ENCODE measurements around the gene BRI3.
A peak's percentile ranks its signal among the peaks of the same experiment; 100 is the strongest.

BRI3 gene

DNA sequence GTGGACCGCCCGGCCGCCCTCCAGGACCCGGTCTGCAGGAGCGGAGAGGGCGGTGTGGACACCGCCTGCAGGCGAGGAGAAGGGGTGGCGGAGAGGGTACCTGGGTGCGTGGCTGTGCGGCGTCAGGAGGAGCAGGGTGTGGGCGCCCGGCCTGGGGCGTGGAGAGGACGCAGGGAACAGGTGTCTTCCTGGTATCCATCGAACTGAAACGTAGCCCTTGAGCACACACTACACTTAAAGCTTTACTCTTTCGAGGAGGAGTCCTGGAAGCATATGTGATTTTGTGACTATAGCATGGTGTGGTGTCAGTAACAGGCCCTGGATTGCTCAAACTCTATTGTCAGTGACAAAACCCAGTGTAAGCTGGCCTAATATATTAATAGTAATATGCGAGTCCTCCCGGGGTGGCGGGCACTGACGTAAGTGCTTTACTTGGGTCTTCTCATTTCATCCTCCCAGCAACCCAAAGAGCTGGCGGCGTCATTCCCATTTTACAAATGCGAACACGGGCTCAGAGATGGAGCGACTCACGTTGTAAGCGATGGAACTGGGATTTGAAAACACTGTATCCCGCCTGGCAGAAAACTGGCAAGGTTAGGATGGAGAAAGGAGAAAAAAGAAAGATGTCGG is 28.9 kb upstream of the BRI3 start:
- DNase-seq (ENCODE audit: low spot score) = no peak

DNA sequence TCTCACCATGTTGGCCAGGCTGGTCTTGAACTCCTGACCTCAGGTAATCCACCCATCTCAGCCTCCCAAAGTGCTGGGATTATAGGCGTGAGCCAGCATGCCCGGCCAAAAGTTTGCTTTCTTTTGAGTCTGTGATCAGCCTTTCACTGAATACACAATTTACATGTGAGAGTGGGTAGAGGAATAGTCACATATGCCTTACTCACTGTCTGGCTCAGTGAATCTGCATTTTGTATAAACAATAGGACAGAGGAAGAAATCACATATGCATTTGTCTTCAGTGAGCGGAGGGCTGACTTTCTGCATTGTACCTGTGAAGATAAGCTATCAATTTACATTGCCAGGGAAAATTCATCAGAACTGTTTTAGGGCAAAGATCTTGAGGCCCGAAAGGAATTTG is 27.0 kb upstream of the BRI3 start:
- DNase-seq (ENCODE audit: low spot score) = no peak

DNA sequence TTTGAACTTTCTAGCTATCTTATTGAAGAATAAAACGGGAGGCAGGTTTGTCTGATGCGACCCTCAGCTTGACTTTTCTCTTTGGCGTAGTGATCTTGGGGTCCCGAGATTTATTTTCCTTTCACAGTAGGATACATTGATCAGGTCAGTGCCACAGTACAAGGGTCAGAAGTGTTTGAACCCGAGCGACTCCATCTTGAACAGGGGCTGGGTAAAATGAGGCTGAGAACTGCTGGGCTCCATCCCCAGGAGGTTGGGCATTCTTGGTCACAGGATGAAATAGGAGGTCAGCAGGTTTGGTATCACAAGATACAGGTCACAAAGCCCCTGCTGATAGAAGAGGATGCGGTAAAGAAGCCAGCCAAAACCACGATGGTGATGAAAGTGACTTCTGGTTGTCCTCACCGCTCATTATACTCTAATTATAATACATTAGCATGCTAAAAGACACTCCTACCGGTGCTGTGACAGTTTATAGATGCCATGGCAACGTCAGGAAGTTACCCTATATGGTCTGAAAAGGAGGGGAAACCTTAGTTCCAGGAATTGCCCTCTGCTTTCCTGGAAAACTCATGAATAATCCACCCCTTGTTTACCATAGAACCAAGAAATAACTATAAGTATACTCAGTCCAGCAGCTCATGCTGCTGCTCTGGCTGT is 26.4 kb upstream of the BRI3 start:
- peak; percentile 46 for DNase-seq (ENCODE audit: low spot score)

DNA sequence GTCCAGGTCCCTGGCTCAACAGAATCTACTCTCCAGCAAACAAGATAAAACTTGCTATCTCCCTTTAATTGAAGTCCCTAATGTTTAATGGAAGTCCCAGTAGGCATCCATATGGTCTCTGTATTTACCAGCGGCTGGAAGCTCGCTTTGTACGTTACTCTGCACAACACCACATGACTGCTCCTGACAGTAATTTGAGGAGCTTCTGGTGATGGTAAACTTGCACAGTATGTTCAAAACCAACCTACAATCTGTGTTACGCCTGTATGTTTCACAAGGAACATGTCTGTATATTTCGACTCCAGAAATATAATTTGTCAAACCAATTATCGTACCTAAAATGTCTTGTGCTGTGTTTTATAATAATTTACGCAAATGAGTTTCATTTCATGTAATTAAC is 25.1 kb upstream of the BRI3 start:
- no peak for DNase-seq (ENCODE audit: low spot score)

DNA sequence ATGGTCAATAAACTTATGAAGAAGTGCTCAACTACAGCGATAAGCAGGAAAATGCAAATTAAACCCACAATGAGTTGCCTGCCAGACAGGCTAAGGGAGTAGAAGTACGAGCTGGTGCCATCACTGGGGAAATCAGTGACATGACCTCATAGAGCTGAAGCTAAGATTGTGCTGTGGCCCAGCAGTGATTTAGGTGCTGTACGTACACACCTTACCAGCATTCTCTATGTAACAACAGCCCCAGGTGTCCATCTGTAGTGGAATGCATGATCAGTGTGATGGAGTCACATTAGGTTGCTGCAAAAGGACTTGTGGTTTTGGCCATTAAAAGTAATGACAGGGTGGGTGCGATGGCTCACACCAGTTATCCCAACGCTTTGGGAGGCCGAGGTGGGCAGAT is 23.8 kb upstream of the BRI3 start:
- no peak for DNase-seq (ENCODE audit: low spot score)

DNA sequence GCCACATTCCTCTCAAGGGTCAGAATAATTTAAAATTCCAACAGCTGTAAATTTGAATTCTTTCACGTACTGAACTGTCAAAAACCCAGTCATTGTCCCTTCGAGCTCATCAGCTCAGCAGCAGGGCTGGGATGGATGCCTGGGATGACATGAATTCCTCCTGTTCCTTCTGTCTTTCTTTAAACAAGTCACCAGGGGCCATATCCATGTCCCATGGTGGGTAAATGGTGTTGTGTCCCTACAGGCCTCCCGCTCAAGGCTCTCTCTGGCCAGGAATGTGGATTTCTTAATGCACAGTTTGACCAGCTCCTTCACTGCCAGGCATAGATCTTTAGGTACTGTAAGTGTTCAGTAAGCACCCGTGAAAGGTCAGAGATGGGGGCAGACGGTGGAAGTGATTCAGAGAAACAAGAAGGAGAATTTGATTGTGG is 15.6 kb upstream of the BRI3 start:
- DNase-seq (ENCODE audit: low spot score) = no peak

DNA sequence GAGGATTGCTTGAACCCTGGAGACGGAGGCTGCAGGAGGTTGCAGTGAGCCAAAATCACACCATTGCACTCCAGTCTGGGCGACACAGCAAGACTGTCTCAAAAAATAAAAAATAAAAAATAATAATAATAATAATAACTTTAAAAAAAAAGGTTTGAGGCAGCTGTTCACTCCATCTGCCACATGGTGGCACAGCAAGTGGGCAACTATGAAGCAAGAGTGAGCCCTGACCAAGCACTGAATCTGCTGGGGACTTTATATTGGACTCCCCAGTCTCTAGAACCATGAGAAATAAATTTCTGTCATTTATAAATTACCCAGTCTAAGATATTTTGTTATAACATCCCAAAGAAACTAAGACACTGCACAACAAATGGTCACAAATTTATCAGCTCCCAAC is 14.6 kb upstream of the BRI3 start:
- peak; percentile 18 for DNase-seq (ENCODE audit: low spot score)

DNA sequence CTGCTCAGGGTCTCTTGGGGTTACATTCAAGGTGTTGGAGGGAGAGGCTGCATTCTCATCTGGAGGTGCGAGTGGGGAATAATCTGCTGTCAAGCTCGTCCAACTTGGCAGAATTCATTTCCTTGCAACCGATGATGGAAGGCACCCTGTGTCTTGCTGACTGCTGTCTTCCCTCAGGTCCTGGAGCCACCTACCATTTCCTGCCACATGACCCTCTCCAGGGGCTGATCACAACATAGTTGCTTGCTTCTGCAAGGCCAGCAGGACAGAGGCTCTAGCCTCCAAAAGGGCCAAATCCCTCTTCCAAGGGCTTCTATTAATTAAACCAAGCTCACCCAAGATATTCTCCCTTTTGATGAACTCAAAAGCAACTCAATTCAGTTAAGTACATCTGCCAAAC is 14.2 kb upstream of the BRI3 start:
- no peak for DNase-seq (ENCODE audit: low spot score)

DNA sequence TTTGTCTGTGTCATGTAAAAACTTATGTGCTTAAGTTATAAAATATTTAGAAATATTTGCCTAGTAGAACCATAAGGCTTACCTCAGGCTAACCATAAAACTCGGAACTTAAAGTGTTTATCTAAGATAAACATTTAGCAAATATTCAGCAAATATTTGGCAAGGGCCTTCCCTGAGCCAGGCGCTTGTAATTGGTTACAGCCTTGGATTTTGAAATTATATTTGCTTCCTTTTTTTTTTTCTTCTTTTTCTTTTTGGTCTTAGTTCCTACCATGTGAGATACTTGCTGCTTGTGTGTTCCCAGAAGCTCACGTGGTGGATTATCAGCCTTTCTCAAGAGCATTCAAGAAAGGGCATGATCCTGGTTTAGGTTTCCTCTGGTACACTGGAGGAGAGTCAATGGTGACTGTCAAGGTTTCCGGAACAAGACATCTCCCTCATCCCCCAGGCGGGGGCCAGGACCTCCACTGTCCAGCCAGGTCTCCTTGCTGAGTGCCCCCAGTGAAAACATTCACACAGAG is 5.2 kb upstream of the BRI3 start:
- no peak for DNase-seq (ENCODE audit: low spot score)

DNA sequence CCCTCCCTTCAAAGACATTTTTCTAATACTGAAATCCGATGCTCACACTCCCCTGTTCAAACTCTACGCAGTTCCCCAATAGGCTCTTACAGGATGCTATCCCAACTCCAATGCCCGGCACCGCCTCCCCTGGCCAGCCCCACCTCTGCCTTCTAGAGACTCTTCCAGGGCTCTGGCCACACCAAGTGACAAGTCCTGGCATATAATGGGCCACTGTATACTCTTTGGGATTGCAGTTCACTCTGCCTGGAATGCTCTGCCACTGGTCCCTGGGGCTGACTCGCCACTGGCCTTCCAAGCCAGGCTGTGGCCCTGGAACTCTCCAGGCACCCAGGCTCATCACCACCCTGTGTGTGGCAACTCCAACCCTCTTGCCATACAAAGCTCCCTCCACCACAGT is 3.1 kb upstream of the BRI3 start:
- DNase-seq (ENCODE audit: low spot score) = no peak

DNA sequence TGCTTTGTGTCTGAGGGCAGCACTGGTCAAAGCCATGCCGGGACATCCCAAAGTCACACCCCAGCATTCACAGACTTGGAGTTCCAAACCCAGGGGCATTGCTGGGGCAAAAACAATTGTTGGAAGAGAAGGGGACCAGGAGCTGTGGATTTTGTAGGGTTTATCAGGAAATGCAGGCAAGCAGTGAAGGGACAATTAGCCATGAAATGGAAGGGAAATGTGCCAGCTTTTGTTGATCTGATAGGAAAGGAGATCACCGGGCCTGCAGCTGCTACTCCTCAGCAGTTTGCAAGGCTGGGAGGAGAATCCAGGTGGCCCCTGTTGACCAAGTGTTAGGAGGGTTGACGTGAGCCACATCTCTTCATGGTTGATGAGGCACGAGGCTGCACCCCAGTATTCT is 2.5 kb upstream of the BRI3 start:
- no peak for DNase-seq (ENCODE audit: low spot score)

DNA sequence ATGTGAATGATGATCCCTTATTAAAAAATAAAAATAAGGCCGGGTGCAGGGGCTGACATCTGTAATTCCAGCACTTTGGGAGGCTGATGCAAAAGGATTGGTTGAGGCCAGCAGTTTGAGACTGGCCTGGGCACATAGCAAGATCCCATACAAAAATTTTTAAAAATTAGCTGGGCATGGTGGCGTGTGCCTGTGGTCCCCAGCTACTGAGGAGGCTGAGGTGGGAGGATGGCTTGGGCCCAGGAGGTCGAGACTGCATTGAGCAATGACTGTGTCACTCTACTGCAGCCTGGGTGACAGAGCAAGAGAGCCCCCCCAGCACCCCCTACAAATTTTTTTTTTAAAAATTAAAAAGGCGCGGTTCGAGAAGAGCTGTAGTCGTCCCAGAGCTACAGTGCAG is 1.2 kb upstream of the BRI3 start:
- DNase-seq (ENCODE audit: low spot score) = no peak

DNA sequence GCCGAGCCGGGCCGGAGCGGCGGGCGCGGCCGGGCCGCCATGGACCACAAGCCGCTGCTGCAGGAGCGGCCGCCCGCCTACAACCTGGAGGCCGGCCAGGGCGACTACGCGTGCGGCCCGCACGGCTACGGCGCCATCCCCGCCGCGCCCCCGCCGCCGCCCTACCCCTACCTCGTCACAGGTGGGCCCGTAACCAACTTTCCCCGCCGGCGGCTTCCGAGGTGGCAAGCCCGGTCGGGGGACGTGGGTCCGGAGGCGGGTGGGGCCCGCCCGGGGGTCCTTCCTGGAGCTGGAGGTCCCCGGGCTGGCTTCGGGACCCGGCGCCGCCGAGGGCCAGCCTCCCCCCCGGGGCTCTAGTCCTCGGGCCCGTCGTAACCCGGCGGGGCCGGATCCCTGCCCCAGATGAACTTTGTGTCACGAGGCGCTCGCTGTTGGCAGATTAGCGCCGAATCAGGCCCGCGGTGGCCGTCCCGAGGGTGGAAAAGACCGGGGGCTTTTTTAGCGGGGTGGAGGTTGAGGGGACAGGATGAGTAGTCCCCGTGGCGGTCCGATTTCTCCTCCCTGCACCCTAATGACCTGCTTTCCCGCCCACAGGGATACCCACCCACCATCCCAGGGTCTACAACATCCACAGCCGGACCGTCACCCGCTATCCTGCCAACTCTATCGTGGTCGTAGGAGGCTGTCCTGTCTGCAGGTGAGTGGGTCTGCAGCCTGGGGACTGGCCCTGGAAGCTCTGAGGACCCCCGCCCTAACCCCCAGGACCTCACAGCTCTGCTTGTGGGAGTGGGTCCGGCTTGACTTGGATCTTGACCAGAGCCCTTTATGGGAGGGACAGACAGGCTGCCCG is 496 bp downstream of the BRI3 start:
- peak; percentile 34 for DNase-seq (ENCODE audit: low spot score)

DNA sequence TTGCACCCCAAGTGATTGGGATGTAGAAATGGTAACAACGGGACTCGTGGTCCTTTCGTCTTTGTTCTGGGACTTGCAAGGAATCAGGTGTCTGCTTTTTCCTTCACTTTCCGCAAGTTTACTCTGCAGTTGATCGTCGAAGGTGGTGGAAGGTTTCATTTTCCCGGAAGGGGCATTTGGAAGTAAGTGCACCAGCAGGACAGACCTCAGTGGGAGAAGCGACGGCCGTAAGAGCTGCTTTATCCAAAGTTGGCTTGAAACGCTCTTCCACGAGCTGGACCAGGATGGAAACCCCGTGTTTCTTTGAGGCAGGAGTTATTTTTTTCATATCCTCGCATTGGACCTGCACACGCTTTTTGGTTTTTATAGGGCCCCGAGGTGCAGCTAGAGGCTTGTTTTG is 1.2 kb downstream of the BRI3 start:
- DNase-seq (ENCODE audit: low spot score) = no peak

DNA sequence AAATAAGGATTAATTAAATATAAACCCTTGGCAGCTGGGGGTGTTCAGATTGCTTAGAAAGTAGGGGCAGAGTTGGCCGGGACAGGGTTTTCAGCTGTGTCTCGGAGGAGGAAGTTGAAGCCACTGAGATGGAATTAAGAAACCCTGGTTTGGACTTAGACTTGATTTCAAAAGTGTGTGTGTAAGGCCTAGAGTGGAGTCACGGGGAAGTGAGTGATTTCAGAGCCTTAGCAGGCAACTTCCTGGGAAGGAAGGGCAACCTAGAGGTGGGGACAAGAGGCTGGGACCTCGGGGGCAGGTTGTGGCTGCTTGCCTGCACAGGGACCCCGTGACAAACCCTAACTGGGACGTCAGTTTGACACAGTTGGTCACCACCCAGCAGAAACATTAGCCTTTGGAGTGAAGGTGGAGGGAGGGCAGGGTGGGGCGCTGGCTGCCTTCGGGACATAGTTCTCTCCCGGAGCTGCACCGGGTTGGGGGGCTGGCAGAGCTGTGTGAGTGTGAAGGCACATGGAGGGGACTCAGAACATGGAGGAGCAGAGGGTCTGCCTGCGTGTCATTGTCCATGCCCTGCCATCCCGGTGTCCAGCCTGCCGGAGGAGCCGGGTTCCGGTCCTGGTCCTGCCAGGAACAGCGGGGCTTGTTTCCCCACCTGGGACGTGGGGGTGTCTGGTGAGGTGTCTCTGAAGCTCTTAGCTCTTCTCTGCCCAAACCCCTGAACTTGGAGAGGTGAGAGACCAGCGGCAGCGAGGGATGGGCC is 1.8 kb downstream of the BRI3 start:
- no peak for DNase-seq (ENCODE audit: low spot score)

DNA sequence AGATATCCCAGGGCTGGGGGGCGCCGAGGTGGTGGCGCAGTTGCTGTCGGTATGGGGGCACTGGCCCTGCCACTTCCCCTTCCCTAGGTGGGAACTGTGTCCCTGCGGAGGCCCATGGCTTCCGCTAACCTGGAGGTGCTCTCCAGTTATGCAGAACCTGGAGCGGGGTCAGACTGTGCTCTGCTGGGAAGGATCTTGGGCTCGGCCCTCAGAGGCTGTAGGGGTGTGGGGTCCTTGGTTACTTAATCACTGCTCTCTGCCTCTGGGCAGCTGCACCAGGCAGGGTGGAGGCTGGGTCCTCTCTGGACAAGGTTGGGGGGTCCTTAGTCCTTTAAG is 2.4 kb downstream of the BRI3 start:
- DNase-seq (ENCODE audit: low spot score) = no peak

DNA sequence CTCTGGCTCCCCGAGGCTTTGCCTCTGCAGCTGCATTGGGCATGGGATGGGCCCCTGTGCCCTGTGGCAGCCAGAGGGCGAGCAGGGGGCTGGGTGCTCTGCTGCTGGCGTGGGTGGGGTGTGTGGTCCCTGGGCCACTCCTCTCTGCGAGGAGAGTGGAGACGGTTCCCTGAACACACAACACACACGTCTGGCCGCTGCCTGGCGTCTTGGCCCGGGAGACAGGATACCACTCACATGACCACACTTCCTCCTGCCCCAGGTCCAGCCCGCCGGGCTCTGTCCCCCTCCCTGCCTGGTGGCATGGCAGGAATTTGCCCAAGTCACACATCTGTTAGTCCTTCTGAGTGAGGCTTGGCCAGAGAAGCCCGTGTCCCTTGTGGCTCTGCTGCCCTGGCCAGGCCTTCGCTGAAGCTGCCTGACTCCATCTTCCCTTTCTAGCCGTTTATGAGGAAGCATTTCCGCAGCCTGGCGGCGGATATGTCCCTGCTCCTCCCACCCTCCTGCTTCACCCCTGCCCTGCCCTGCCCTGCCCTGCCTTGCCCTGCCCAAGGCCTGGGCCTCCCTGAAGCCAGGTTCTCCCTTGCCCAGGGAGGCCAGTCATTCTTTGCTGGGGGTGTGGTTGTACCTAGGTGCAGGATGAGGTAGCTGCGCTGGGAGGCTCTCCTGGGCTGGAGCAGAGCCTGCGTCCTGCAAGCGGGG is 3.0 kb downstream of the BRI3 start:
- DNase-seq (ENCODE audit: low spot score) = no peak

DNA sequence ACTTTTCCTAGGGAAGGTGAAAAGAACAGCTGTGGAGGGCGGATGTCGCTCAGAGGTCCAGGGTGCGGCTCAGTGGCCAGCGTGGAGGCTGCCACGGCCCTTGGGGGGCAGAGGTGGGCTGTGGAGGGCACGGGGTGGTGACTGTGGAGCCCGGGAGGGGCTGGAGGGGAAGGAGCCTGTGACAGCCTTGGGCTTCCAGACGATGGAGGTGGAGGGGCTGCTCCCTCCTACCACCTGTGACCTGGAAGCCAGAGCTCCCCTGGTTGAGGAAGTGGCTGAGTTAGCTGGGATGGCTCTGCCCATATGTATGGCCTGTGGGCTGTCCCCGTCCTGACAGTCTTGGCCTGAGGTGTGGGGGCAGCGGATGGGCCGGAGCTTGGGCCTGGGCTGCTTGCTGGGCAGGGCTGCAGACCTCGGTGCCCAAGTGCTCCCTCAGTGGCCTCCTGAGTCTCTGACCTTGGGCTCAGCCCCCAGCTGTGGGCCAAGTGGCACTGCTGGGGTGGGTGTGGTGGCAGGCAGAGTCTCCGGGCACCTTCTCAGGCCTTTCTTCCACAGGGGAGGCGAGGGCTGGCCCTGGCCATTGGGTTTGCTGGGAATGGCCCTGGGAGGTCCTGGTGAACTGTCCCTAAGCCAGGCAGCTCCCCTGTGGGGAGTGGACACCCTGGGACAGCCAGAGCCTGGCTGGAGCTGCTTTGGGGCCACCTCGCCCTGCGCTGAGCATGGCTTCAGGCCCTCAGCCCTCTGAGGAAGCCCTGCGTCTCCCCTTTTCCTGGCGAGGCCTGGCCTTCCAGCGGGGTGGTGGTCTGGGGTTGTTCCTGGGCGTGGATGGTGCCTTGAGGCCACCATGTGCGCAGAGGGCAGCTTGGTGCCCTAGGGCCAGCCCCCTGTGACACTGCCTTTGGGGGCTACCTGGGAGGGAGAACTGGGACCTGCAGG is 3.9 kb downstream of the BRI3 start:
- no peak for DNase-seq (ENCODE audit: low spot score)

DNA sequence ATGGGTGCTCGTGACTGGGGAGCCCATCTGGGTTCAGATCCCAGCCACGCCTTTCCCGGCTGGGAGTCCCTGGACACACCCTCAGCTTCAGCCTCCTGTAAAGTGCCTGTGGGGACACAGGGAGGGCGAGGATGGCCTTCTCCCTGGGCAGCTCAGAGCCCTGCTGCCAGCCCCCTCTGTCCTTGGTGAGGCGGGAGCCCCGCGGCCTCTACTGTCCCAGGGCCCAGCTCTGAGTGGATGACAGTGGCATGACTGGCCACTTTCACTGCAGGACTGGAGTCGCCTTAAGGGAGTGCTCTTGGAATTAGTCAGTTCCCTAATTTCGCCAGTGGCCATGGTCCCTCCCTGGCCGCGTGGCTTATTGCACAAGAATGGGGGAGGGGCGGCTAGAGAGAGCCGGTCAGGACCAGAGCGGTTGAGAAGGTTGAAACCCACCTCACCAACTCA is 4.6 kb downstream of the BRI3 start:
- no peak for DNase-seq (ENCODE audit: low spot score)

DNA sequence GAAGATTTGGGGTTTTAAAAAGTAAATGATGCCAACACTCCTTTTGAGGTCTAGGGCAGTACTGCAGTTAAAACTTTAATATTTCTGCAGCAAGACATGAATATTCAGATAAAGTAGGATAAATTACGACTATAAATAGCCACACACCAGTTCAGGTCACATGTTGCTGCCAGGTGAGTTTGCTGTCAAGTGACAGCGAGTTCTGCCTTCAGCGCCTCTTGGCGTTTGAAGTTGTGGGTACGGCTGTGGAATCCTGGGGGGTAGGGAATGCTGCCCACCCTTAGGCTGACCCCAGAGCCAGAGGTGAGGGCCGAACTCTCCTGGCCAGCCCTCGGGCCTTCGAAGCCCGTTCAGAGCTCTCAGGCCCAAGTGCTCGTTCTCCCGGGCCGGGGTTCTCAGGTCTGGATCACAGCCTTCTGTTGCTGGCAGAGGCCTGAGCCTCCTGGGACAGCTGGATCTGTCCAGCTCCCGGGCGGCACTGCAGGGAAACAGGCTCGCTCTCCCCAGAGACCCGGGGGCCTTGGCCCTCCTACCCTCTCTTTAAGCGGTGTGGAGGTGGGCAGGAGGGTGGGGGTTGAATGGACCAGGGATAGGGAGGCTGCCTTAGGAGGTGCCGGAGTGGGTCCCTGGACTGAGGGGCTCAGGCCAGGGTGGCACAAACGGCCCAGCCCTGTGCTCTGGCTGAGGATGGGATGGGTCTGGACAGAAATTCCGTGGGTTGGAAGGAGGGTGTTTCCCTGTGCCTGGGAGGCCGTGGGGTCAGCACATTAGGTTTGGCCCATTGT is 5.4 kb downstream of the BRI3 start:
- no peak for DNase-seq (ENCODE audit: low spot score)
